Choroid plexus epithelial cell (primary cell): ENCODE results near the gene AKAP13.
"Not testable (repeated sequence)": the region's sequence is repeated elsewhere in the genome, so short reads cannot be mapped to it uniquely, and the experiment has no call there.

Experiments
- DNase-seq: peaks from one replicate; pipeline ENCODE4 v3.0.0-alpha.2; 2010; ENCODE audit warnings: low read depth
- H3K4me3 ChIP-seq: 2 replicates; pipeline ENCODE4 v1.5.1; 2011; ENCODE audit warnings: low read depth, mild to moderate bottlenecking, control low read depth, low read length, moderate library complexity
- CTCF ChIP-seq: conservative IDR thresholded peaks from 2 replicates; pipeline ENCODE4 v1.5.1; 2011; ENCODE audit warnings: low read depth, mild to moderate bottlenecking, control low read depth, inconsistent platforms, low read length, moderate library complexity

AKAP13 gene

GRCh38 chr15:85350395-85350794 is 30.0 kb upstream of the AKAP13 start:
- DNase-seq = no peak
- TF ChIP-seq CTCF = no peak
- no peak overlapping the region for H3K4me3 ChIP-seq

DNA sequence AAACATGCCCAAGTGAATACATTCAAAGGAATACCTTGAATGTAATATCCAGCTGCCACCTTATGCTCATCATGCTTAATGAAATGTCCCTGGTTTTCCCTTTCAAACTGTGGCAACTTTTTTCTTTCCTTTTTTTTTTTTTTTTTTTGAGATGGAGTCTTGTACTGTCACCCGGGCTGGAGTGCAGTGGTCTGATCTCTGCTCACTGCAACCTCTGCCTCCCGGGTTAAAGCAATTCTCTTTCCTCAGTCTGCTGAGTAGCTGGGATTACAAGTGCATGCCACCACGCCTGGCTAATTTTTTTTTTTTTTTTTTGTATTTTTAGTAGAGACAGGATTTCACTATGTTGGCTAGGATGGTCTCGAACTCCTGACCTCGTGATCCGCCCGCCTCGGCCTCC is 28.9 kb upstream of the AKAP13 start:
- not testable (repeated sequence) for DNase-seq, H3K4me3 ChIP-seq

DNA sequence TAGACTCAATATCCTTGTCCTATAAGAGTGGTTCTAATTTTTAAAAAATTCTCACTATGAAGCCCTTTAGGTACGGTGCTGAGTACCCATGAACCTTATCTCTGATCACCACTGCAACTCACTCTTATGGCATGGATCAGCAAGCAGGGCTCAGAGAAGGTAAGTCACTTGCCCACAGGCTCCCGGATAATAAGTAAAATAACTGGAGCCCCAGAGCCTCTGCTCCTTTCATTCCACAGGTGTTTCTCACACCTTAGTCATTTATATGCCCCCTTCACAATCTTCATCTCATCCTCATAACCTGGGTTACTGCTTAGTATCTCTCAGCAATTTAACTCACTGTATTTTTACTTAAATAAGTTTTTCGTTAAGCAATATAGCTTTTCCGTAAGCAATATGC is 28.4 kb upstream of the AKAP13 start:
- DNase-seq = no peak
- no peak overlapping the region for H3K4me3 ChIP-seq
- TF ChIP-seq CTCF = no peak

DNA sequence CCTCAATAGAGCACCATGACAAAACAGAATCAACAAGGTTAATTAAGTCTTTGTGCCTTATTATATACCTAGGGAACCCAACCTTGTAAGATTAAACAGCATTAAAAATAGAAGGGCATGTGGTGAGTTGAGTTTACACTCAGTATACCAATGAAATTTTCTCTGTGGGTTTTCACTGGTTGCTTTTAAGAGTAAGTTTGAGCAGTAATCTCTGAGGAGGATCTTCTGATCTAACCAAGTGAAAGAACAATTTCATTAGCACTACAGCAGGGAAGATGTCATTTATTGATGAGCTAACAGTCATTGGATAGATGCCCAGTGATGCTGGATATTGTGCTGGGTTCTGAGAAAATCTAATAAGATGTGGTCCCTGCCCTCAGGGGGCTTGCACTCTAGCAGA is 26.9 kb upstream of the AKAP13 start:
- TF ChIP-seq CTCF = no peak
- DNase-seq = no peak
- no peak overlapping the region for H3K4me3 ChIP-seq

DNA sequence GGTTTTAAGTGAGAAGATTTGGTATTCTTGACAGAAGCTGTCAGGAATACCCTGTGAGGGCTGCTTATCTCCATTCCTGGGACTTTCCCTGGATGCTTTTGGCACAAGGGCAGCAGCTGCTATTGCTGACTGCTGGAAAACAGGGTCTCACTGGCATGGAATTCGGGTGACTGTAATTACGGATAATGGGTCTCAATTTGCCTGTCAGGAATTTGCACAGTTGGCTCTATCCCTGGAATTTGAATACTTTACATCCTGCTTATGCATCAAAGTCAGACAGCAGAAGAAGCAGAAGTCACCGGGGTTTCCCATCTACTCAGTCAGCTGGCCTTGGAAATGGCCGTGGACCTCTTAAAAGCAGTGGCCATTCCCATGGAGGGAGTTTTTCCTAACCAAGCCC is 25.9 kb upstream of the AKAP13 start:
- TF ChIP-seq CTCF = no peak
- DNase-seq = no peak
- no peak overlapping the region for H3K4me3 ChIP-seq

DNA sequence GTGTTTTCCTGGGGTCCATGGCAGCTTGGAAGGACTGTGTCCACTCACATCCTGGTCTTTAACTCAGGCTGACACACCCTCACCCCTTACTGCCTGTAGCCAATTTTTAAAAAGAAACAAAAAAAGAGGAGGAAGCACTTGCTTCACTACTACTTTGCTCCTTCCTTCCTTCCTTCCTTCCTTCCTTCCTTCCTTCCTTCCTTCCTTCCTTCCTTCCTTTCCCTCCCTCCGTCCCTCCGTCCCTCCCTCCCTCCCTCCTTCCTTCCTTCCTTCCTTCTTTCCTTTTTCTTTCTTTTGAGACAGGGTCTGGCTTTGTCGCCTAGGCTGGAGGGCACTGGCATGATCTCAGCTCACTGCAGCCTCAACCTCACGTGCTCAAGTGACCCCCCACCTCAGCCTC is 25.5 kb upstream of the AKAP13 start:
- no peak for TF ChIP-seq CTCF
- no peak for DNase-seq

GRCh38 chr15:85356276-85356675 is 24.1 kb upstream of the AKAP13 start:
- DNase-seq = no peak
- no peak overlapping the region for H3K4me3 ChIP-seq
- no peak for TF ChIP-seq CTCF

More for the DNA sequence above, 25.5 kb upstream of the AKAP13 start:
- no peak overlapping the region for H3K4me3 ChIP-seq

DNA sequence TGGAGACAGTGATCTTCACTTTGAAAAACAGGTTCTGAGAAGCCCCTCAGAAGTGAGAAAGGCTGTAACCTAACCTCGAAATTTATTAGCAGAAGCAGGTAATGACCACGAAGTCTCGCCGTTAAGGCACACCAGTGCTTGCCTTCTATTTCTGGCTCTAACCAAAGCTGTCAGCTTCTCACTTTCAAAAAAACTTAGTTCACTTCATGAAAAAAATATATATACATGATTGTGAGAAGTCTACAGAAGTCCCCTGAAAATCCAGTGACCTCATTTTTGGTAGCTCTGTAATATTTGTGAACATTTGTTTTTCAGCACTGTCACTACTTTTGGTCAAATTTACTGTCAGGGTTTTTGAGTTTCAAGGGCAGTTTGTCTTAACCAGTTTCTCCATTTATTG is 19.1 kb upstream of the AKAP13 start:
- DNase-seq = no peak
- H3K4me3 ChIP-seq = no peak overlapping the region
- TF ChIP-seq CTCF = no peak
